ENCODE results near the gene PDLIM7.

Gene PDLIM7

DNA sequence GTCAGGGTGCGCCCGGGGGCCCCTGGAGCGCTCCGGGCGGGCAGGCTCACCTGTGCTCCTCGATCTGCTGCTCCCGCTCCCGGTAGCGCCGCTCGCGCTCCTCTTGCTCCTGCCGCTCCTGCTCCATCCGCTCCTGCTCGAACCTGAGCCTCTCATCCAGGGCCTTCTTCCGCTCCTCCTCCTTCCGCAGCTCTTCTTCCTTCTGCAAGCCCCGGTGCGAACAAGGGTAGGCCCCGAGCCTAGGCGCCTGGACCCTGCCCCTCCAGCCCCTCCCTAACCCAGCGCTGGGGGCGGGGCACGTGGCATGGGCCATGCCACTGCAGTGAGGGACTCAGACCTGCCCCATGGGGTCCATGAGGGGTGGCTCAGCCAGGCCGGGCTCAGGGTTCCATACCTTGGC is 30.5 kb downstream of the PDLIM7 start:
- TF ChIP-seq ZBTB7A (IDR thresholded peaks at IDR 0.05; ENCODE audit: low read depth) (no peak), RAD21 (IDR thresholded peaks at IDR 0.05; ENCODE audit: low read depth) (no peak), YY1 (IDR thresholded peaks at IDR 0.05; ENCODE audit: low read depth) (no peak), CREB1 (IDR thresholded peaks at IDR 0.05; ENCODE audit: low read depth) (no peak), CEBPB (IDR thresholded peaks at IDR 0.05) (no peak), EP300 (IDR thresholded peaks at IDR 0.05; ENCODE audit: borderline replicate concordance) (no peak), TEAD4 (IDR thresholded peaks at IDR 0.05) (no peak), TCF12 (IDR thresholded peaks at IDR 0.05; ENCODE audit: low read depth) (no peak), NFIC (IDR thresholded peaks at IDR 0.05) (no peak), FOXM1 (IDR thresholded peaks at IDR 0.05; ENCODE audit: borderline replicate concordance, low read depth) (no peak), TAF1 (IDR thresholded peaks at IDR 0.05; ENCODE audit: low read depth) (no peak)
- TF ChIP-seq, protein P1, sequence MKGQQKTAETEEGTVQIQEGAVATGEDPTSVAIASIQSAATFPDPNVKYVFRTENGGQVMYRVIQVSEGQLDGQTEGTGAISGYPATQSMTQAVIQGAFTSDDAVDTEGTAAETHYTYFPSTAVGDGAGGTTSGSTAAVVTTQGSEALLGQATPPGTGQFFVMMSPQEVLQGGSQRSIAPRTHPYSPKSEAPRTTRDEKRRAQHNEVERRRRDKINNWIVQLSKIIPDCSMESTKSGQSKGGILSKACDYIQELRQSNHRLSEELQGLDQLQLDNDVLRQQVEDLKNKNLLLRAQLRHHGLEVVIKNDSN (IDR thresholded peaks at IDR 0.05), result no peak
- TF ChIP-seq, protein P2, sequence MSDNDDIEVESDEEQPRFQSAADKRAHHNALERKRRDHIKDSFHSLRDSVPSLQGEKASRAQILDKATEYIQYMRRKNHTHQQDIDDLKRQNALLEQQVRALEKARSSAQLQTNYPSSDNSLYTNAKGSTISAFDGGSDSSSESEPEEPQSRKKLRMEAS (IDR thresholded peaks at IDR 0.05), result no peak

DNA sequence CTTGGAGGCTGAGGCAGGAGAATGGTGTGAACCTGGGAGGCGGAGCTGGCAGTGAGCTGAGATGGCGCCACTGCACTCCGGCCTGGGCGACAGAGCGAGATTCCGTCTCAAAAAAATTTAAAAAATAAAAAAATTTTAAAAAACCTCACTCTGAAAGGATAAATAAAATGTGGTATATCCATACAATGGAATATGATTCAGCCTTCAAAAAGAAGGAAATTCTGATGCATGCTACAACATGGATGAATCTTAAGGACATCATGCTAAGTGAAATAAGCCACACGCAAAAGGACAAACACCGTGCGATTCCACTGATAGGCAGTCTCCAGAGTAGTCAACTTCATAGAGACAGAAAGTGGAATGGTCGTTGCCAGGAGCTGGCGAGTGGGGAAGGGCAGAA is 32.4 kb downstream of the PDLIM7 start:
- TF ChIP-seq EGR1 (IDR thresholded peaks at IDR 0.05) (no peak), TEAD4 (IDR thresholded peaks at IDR 0.05) (no peak), CREB1 (IDR thresholded peaks at IDR 0.05; ENCODE audit: low read depth) (no peak), YY1 (IDR thresholded peaks at IDR 0.05; ENCODE audit: low read depth) (no peak), EP300 (IDR thresholded peaks at IDR 0.05; ENCODE audit: borderline replicate concordance) (no peak), RAD21 (IDR thresholded peaks at IDR 0.05; ENCODE audit: low read depth) (no peak), FOXM1 (IDR thresholded peaks at IDR 0.05; ENCODE audit: borderline replicate concordance, low read depth) (no peak), ZBTB7A (IDR thresholded peaks at IDR 0.05; ENCODE audit: low read depth) (no peak), TCF12 (IDR thresholded peaks at IDR 0.05; ENCODE audit: low read depth) (no peak), NFIC (IDR thresholded peaks at IDR 0.05) (no peak), TAF1 (IDR thresholded peaks at IDR 0.05; ENCODE audit: low read depth) (no peak), CEBPB (IDR thresholded peaks at IDR 0.05) (no peak)
- TF ChIP-seq, protein P3, sequence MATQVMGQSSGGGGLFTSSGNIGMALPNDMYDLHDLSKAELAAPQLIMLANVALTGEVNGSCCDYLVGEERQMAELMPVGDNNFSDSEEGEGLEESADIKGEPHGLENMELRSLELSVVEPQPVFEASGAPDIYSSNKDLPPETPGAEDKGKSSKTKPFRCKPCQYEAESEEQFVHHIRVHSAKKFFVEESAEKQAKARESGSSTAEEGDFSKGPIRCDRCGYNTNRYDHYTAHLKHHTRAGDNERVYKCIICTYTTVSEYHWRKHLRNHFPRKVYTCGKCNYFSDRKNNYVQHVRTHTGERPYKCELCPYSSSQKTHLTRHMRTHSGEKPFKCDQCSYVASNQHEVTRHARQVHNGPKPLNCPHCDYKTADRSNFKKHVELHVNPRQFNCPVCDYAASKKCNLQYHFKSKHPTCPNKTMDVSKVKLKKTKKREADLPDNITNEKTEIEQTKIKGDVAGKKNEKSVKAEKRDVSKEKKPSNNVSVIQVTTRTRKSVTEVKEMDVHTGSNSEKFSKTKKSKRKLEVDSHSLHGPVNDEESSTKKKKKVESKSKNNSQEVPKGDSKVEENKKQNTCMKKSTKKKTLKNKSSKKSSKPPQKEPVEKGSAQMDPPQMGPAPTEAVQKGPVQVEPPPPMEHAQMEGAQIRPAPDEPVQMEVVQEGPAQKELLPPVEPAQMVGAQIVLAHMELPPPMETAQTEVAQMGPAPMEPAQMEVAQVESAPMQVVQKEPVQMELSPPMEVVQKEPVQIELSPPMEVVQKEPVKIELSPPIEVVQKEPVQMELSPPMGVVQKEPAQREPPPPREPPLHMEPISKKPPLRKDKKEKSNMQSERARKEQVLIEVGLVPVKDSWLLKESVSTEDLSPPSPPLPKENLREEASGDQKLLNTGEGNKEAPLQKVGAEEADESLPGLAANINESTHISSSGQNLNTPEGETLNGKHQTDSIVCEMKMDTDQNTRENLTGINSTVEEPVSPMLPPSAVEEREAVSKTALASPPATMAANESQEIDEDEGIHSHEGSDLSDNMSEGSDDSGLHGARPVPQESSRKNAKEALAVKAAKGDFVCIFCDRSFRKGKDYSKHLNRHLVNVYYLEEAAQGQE (IDR thresholded peaks at IDR 0.05; ENCODE audit: low read depth), result no peak
- TF ChIP-seq, protein P1 (IDR thresholded peaks at IDR 0.05), result no peak
- TF ChIP-seq, protein P2 (IDR thresholded peaks at IDR 0.05), result no peak

DNA sequence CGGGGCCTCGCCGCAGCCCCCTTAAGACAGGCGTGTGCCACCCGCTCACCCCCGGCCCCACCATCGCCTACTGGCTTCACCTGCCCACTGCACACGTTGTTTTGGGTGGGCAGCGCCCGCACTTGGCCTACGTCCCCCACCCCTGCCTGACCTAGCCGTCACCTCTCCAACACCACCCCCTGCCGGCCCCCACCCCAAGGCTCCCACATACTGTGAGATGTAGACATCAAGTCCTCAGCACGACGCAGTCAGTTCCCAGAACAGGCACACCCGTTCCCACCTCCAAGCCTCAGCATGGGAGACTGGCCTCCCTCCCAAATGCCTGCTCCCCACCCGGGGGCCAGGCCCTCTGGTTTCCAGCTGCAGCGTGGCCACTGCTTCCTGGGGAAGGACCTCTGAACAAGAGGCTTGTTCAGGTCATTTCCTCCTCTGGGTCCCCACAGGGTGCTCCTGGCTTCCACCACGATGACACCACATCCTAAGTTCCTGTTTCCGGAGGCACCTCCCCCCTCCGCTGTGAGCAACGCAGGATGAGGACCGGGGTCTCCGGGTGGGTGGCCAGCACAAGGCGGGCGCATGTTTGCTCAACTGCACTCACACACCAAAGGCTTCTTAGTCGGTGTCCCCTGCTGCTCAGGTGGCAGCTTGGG is 35.3 kb downstream of the PDLIM7 start:
- TF ChIP-seq EP300 (IDR thresholded peaks at IDR 0.05; ENCODE audit: borderline replicate concordance) (no peak), TAF1 (IDR thresholded peaks at IDR 0.05; ENCODE audit: low read depth) (no peak), FOXM1 (IDR thresholded peaks at IDR 0.05; ENCODE audit: borderline replicate concordance, low read depth) (no peak), CEBPB (IDR thresholded peaks at IDR 0.05) (no peak), EGR1 (IDR thresholded peaks at IDR 0.05) (no peak), TCF12 (IDR thresholded peaks at IDR 0.05; ENCODE audit: low read depth) (no peak), NFIC (IDR thresholded peaks at IDR 0.05) (no peak), YY1 (IDR thresholded peaks at IDR 0.05; ENCODE audit: low read depth) (no peak), TEAD4 (IDR thresholded peaks at IDR 0.05) (no peak), ZBTB7A (IDR thresholded peaks at IDR 0.05; ENCODE audit: low read depth) (no peak), CREB1 (IDR thresholded peaks at IDR 0.05; ENCODE audit: low read depth) (no peak)
- TF ChIP-seq, protein P1 (IDR thresholded peaks at IDR 0.05), result no peak
- TF ChIP-seq, protein P2 (IDR thresholded peaks at IDR 0.05), result no peak
- TF ChIP-seq, protein P3 (IDR thresholded peaks at IDR 0.05; ENCODE audit: low read depth), result no peak

DNA sequence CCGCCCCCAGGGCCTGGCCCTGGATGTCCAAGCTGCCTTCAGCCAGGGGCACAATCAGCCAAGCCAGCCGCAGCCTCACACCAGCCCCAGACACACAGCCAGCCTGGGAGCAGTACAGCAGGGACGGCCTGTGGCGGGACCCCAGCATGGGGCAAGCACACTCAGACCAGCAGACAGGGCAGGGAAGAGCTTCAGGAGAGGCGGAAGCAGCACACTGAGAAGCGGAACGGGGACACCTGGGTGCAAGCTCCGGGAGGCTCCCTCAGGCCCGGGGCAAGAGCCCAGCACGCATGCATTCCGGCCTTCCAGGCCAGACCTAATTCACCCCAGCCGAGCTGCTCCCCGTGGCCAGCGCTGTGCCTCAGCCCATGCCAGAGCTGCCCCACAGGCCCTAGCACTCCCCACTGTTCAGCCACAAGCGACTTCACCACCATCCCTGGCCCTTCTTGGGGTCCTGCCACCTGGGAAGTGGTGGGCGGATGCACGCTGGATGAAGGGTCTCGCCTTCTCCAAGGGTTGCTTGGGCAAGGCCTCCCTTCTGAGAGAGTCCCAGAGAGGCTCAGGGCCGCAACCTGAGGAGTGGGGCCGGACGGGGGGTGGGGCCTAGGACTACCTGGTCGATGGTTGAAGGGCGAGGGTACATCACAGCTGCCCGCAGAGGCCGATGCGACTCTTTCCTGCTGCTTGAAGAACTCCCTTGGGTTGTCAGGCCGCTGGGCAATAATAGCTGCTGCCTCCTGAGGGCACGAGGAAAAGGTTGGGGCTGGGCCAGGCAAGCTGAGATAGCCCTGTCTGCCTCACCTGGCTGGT is 37.4 kb downstream of the PDLIM7 start:
- TF ChIP-seq TEAD4 (IDR thresholded peaks at IDR 0.05), result no peak
- TF ChIP-seq, protein P2 (IDR thresholded peaks at IDR 0.05), result no peak
- TF ChIP-seq, protein P1 (IDR thresholded peaks at IDR 0.05), result no peak
- TF ChIP-seq NFIC (IDR thresholded peaks at IDR 0.05), result no peak
- TF ChIP-seq CREB1 (IDR thresholded peaks at IDR 0.05; ENCODE audit: low read depth), result no peak
- TF ChIP-seq ZBTB7A (IDR thresholded peaks at IDR 0.05; ENCODE audit: low read depth), result no peak
- no peak for TF ChIP-seq CEBPB (IDR thresholded peaks at IDR 0.05)
- no peak for TF ChIP-seq EGR1 (IDR thresholded peaks at IDR 0.05)
- no peak for TF ChIP-seq TCF12 (IDR thresholded peaks at IDR 0.05; ENCODE audit: low read depth)
- no peak for TF ChIP-seq RAD21 (IDR thresholded peaks at IDR 0.05; ENCODE audit: low read depth)
- TF ChIP-seq, protein P3 (IDR thresholded peaks at IDR 0.05; ENCODE audit: low read depth), result no peak
- TF ChIP-seq YY1 (IDR thresholded peaks at IDR 0.05; ENCODE audit: low read depth), result no peak
- TF ChIP-seq TAF1 (IDR thresholded peaks at IDR 0.05; ENCODE audit: low read depth), result no peak
- TF ChIP-seq FOXM1 (IDR thresholded peaks at IDR 0.05; ENCODE audit: borderline replicate concordance, low read depth), result no peak
- no peak for TF ChIP-seq EP300 (IDR thresholded peaks at IDR 0.05; ENCODE audit: borderline replicate concordance)
